CD14-positive monocyte (primary cell): ENCODE data around the gene ZNF22. TPM values are rescaled to one million over a fixed set of nuclear protein-coding genes. Genes with fewer than 3 reads are reported as not detected.

Source experiments
- DNase-seq, 3 donors: peaks; one replicate each; pipeline ENCODE4 v3.0.0-alpha.2; 2011 to 2022
- H2AFZ ChIP-seq: 2 replicates; pipeline ENCODE4 v1.6.0; 2012; ENCODE audit warnings: mild to moderate bottlenecking, low read depth, low read length, inconsistent platforms; ENCODE audit not compliant: insufficient read depth, poor library complexity, severe bottlenecking
- H3K27ac ChIP-seq, 2 donors: 1 replicate in 1 of 2; 2 replicates in 1 of 2; pipeline ENCODE4 v1.5.1; 2012 to 2013; ENCODE audit warnings: low read length in 2 of 2, control low read depth in 1 of 2, inconsistent platforms in 1 of 2, low read depth in 1 of 2, mild to moderate bottlenecking in 1 of 2
- H3K27me3 ChIP-seq, 2 donors: one replicate each; pipeline versions ENCODE4 v1.6.0 to v1.6.1; 2011 to 2013; ENCODE audit warnings: low read length in 2 of 2; ENCODE audit not compliant: control insufficient read depth in 2 of 2, insufficient read depth in 2 of 2
- H3K36me3 ChIP-seq, 2 donors: replicated peaks in 1 of 2; 1 replicate in 1 of 2; 2 replicates in 1 of 2; pipeline versions ENCODE4 v1.5.1 to v1.6.1; 2012 to 2013; ENCODE audit warnings: low read length in 2 of 2, control low read depth in 1 of 2, inconsistent platforms in 1 of 2, mild to moderate bottlenecking in 1 of 2; ENCODE audit not compliant: insufficient read depth in 2 of 2, control insufficient read depth in 1 of 2
- H3K4me1 ChIP-seq, 2 donors: 1 replicate in 1 of 2; 2 replicates in 1 of 2; pipeline versions ENCODE4 v1.5.1 to v1.6.1; 2012 to 2013; ENCODE audit warnings: low read length in 2 of 2, control low read depth in 1 of 2, inconsistent platforms in 1 of 2, mild to moderate bottlenecking in 1 of 2, moderate library complexity in 1 of 2; ENCODE audit not compliant: insufficient read depth in 2 of 2, control insufficient read depth in 1 of 2
- H3K4me2 ChIP-seq: replicated peaks from 2 replicates; pipeline ENCODE3; 2012; ENCODE audit warnings: low read length, moderate library complexity, mild to moderate bottlenecking; ENCODE audit not compliant: poor library complexity, severe bottlenecking; ENCODE audit errors: extremely low read depth
- H3K4me3 ChIP-seq, 3 experiments: fragments of 200-600 bp in 1 of 3; sonication (generic) in 1 of 3; replicated peaks in 1 of 3; 1 replicate in 2 of 3; 2 replicates in 1 of 3; pipeline ENCODE4 v1.5.1; 2011 to 2013; ENCODE audit warnings: low read length in 3 of 3, mild to moderate bottlenecking in 3 of 3, control low read depth in 2 of 3, low read depth in 2 of 3, inconsistent platforms in 1 of 3, moderate library complexity in 1 of 3
- H3K79me2 ChIP-seq: 2 replicates; pipeline ENCODE4 v1.6.0; 2012; ENCODE audit warnings: mild to moderate bottlenecking, control low read depth, inconsistent platforms, low read length, moderate library complexity; ENCODE audit not compliant: insufficient read depth
- H3K9ac ChIP-seq: 2 replicates; pipeline ENCODE4 v1.6.0; 2017; ENCODE audit warnings: low read length, mild to moderate bottlenecking; ENCODE audit not compliant: insufficient read depth, poor library complexity, severe bottlenecking
- H3K9me3 ChIP-seq, 2 donors: replicated peaks in 1 of 2; 1 replicate in 1 of 2; 2 replicates in 1 of 2; pipeline versions ENCODE4 v1.5.1 to v1.6.1; 2012 to 2013; ENCODE audit warnings: low read length in 2 of 2, control low read depth in 1 of 2; ENCODE audit not compliant: control insufficient read depth in 1 of 2, insufficient read depth in 1 of 2
- H4K20me1 ChIP-seq: 2 replicates; pipeline ENCODE4 v1.6.0; 2012; ENCODE audit warnings: mild to moderate bottlenecking, low read length, control low read depth, moderate library complexity; ENCODE audit not compliant: insufficient read depth
- H3K27ac Mint-ChIP-seq, 7 donors: one replicate each; pipeline ENCODE4 v1.8.0; 2020; ENCODE audit warnings: mild to moderate bottlenecking in 7 of 7, mixed read lengths in 7 of 7, moderate library complexity in 6 of 7, inconsistent platforms in 2 of 7
- H3K27me3 Mint-ChIP-seq, 3 donors: one replicate each; pipeline ENCODE4 v1.8.0; 2021 to 2022; ENCODE audit warnings: low read depth in 3 of 3, mild to moderate bottlenecking in 3 of 3, mixed read lengths in 3 of 3, moderate library complexity in 3 of 3, inconsistent platforms in 1 of 3
- H3K36me3 Mint-ChIP-seq, 2 donors: one replicate each; pipeline ENCODE4 v1.8.0; 2020; ENCODE audit warnings: mixed read lengths in 2 of 2, inconsistent platforms in 1 of 2, mild to moderate bottlenecking in 1 of 2
- H3K4me1 Mint-ChIP-seq: one replicate; pipeline ENCODE4 v1.8.0; 2020; ENCODE audit warnings: mild to moderate bottlenecking, mixed read lengths
- H3K4me3 Mint-ChIP-seq, 2 donors: one replicate each; pipeline ENCODE4 v1.8.0; 2020; ENCODE audit warnings: mild to moderate bottlenecking in 2 of 2, mixed read lengths in 2 of 2, moderate library complexity in 1 of 2
- H3K9me3 Mint-ChIP-seq, 7 donors: one replicate each; pipeline ENCODE4 v1.8.0; 2020 to 2022; ENCODE audit warnings: mixed read lengths in 7 of 7, mild to moderate bottlenecking in 6 of 7, moderate library complexity in 6 of 7, inconsistent platforms in 2 of 7
- whole genome bisulfite sequencing: methylation state at CpG from one replicate; pipeline ENCODE4 v1.1.5; 2013; ENCODE audit warnings: missing lambda C conversion rate; ENCODE audit not compliant: insufficient coverage; 5-methylcytosine and 5-hydroxymethylcytosine counted together
- intact Hi-C, 2 donors: fragments of 100-400 bp; cut with micrococcal nuclease; formaldehyde crosslinking; loops; one replicate each; pipeline versions ENCODE4 v1.15.0 to v1.15.1; 2023
- polyA plus RNA-seq, 3 donors: library from polyadenylated mRNA; depleted of rRNA in 1 of 3; unstranded in 2 of 3; stranded (reverse) in 1 of 3; fragments of 300-500 nt in 2 of 3; fragments of >200 nt in 1 of 3; fragmentation: Illumina TruSeq in 2 of 3; gene quantifications; 1 replicate in 2 of 3; 2 replicates in 1 of 3; pipeline ENCODE4 v1.2.3, GENCODE V29; 2012 to 2021
- TF ChIP-seq, protein P1 (sequence below): fragments of 200-600 bp; IDR thresholded peaks from one replicate; pipeline ENCODE4 v1.8.0; 2022; ENCODE audit warnings: antibody characterized with exemption, mild to moderate bottlenecking

Gene ZNF22
- polyA plus RNA-seq, 3 donors, result 4.1 to 14.6 (median 10.4) TPM

DNA sequence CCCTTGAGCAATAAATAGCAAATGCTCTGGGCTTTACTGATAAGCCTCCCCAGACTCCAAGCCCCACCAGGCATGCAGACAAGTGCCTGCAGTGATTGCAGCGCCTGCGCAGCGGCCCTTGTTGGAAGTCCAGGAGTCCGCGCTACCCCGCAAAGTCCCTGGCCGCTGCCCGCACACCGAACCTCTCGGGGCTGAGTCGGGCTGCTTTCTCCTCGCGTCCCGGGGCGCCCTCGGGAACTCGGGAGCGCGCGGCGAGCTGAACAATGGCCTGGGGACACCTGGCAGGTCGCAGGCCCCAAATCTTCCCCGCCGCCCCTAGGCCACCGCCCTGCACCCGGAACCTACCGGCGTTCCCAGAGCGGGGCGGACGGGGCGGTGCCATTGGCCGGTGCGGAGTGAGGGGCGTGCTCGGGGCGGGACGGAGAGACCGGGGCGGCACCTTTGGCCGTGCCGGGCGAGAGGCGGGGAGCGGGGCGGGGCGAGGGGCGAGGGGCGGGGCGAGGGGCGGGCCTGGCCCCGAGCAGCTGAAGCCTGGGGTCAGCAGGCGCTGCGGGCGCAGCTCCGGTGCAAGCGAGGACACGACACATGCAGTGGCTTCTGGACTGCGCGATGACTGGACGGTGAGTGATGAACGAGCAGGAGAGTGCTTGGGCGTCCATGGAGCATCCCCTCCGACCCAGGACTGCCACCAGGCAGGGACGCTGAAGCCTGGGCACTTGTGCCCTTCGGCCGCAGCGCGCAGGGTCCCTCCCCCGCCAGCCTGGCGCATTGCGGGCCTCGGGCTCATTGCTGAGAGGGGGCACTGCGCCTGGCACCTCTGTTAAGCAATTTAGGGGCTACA lies 41.3 kb upstream of the ZNF22 start, which contains the start of gene RASSF4:
RASSF4 (plus strand) TSS at position 556 of the 841 bp plus-strand sequence. CDS start 10,401 bp downstream, outside the sequence.
- H3K27me3 Mint-ChIP-seq, result peaks cover 0 to 1% (median 0%) of the 10 kb centered on the region in 3 donors
- H3K9me3 ChIP-seq, result no peaks in the 10 kb centered on the region
- peak within 1 kb of the TSS; percentile 77 to 81 for H3K27ac ChIP-seq
- no peaks in the 10 kb centered on the region for H3K27me3 ChIP-seq
- TF ChIP-seq, protein P1, sequence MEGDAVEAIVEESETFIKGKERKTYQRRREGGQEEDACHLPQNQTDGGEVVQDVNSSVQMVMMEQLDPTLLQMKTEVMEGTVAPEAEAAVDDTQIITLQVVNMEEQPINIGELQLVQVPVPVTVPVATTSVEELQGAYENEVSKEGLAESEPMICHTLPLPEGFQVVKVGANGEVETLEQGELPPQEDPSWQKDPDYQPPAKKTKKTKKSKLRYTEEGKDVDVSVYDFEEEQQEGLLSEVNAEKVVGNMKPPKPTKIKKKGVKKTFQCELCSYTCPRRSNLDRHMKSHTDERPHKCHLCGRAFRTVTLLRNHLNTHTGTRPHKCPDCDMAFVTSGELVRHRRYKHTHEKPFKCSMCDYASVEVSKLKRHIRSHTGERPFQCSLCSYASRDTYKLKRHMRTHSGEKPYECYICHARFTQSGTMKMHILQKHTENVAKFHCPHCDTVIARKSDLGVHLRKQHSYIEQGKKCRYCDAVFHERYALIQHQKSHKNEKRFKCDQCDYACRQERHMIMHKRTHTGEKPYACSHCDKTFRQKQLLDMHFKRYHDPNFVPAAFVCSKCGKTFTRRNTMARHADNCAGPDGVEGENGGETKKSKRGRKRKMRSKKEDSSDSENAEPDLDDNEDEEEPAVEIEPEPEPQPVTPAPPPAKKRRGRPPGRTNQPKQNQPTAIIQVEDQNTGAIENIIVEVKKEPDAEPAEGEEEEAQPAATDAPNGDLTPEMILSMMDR, result no peak
- H3K9me3 Mint-ChIP-seq, result peaks cover 0 to 4% (median 3%) of the 10 kb centered on the region in 7 donors
- peak within 1 kb of the TSS; percentile 90 to 99 for H3K4me3 Mint-ChIP-seq
- H3K4me3 ChIP-seq, result peak within 1 kb of the TSS; percentile 83 to 96 (median 91)
- intact Hi-C loops, result loop anchor here in 1 of 2 donors (10.0 kb wide), 2 partner anchors 415 to 1065 kb away; partner anchors contain the start of gene ALOX5
- peaks cover 36 to 53% of the 10 kb centered on the region in 2 donors for H3K36me3 Mint-ChIP-seq
- H3K36me3 ChIP-seq, result peaks cover 10 to 31% of the 10 kb centered on the region in 2 donors
- peak within 1 kb of the TSS; percentile 82 for H2AFZ ChIP-seq
- peaks cover 80% of the 10 kb centered on the region for H3K4me1 Mint-ChIP-seq
- peaks cover 72 to 85% of the 10 kb centered on the region in 2 donors for H3K4me1 ChIP-seq
- peak within 1 kb of the TSS; percentile 99 for H3K4me2 ChIP-seq
- under 1% methylated on average over 66 of the region's 74 CpGs for WGBS
- peak; percentile 76 to 85 (median 79) for DNase-seq
- H3K27ac Mint-ChIP-seq, result peak within 1 kb of the TSS; percentile 83 to 96 (median 95)
- peaks cover 99% of the 10 kb centered on the region for H3K79me2 ChIP-seq
- H3K9ac ChIP-seq, result peak within 1 kb of the TSS; percentile 84
- peaks cover 82% of the 10 kb centered on the region for H4K20me1 ChIP-seq

DNA sequence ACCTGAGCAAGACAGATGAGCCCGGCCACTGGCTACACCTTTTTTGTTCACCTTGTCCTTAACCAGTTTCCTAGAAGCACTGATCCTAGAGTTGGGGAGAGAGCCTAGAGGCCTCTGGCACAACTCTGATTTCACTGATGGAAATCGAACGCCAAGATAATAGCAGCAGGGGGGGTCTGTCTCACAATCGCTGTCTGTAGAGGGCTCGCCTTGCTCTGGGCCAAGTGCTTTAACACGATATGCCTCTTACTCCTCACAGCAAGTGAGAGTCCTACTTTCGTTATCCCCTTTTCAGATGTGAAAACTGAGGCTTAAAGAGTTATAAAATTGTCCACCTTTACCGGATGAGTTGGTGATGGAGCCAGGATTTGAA lies 40.6 kb upstream of the ZNF22 start:
- H3K9ac ChIP-seq, result peak overlapping the region; percentile 84

More for the DNA sequence above, 40.6 kb upstream of the ZNF22 start:
- Mint-ChIP-seq H3K4me1 (peaks cover 80% of the 10 kb centered on the region), H3K4me3 (peak overlapping the region; percentile 90 to 99), H3K9me3 (peaks cover 0 to 4% (median 3%) of the 10 kb centered on the region in 7 donors), H3K36me3 (peaks cover 39 to 53% of the 10 kb centered on the region in 2 donors), H3K27ac (peak overlapping the region; percentile 83 to 96 (median 93)), H3K27me3 (peaks cover 0 to 1% (median 0%) of the 10 kb centered on the region in 3 donors)
- Histone ChIP-seq H3K9me3 (no peaks in the 10 kb centered on the region), H3K27ac (peak overlapping the region; percentile 52 to 81), H3K36me3 (peaks cover 10 to 26% of the 10 kb centered on the region in 2 donors), H4K20me1 (peaks cover 84% of the 10 kb centered on the region), H2AFZ (peak overlapping the region; percentile 48), H3K27me3 (no peaks in the 10 kb centered on the region), H3K79me2 (peaks cover 99% of the 10 kb centered on the region), H3K4me1 (peaks cover 78 to 92% of the 10 kb centered on the region in 2 donors), H3K4me2 (peak overlapping the region; percentile 99), H3K4me3 (peak overlapping the region; percentile 83 to 96 (median 91))
- intact Hi-C loops, result loop anchor here in 1 of 2 donors (10.0 kb wide), 2 partner anchors 415 to 1065 kb away; partner anchors contain the start of gene ALOX5
- 60% methylated on average over 3 of the region's 8 CpGs for WGBS
- TF ChIP-seq, protein P1, result no peak
- no peak for DNase-seq
